NOMO-1 (cell line): ENCODE data around the gene SRA1.

Source experiments
- DNase-seq, 2 experiments: peaks; one replicate each; lab custom pipeline; 2025; ENCODE audit not compliant: unreplicated experiment in 2 of 2; lab: John Stamatoyannopoulos, UW

SRA1 gene

GRCh38 chr5:140551872-140552271, 5.4 kb downstream of the SRA1 start:
- no peak for DNase-seq

GRCh38 chr5:140550147-140551079, 6.9 kb downstream of the SRA1 start:
- DNase-seq: no peak

GRCh38 chr5:140549237-140550144, 7.8 kb downstream of the SRA1 start:
- DNase-seq: peak; percentile 38 to 85

GRCh38 chr5:140548791-140549190, 8.5 kb downstream of the SRA1 start:
- no peak for DNase-seq

- no peak for DNase-seq
These were observed 9.0 kb downstream of the SRA1 start for GRCh38 chr5:140548300-140548688.

GRCh38 chr5:140547508-140548299, 9.6 kb downstream of the SRA1 start, which contains the start of gene EIF4EBP3:
EIF4EBP3 (plus strand) TSS chr5:140547662; CDS start chr5:140547738, 76 bp downstream.
- peak; percentile 85 to 93 for DNase-seq

- no peak for DNase-seq
These were observed 10.3 kb downstream of the SRA1 start for GRCh38 chr5:140546851-140547507.

GRCh38 chr5:140545606-140546005, 11.7 kb downstream of the SRA1 start:
- no peak for DNase-seq

- no peak for DNase-seq
These were observed 12.3 kb downstream of the SRA1 start for GRCh38 chr5:140544986-140545385.

- no peak for DNase-seq
These were observed 14.3 kb downstream of the SRA1 start for GRCh38 chr5:140542972-140543371.

- DNase-seq: no peak
These were observed 17.0 kb downstream of the SRA1 start for GRCh38 chr5:140540227-140540626.

GRCh38 chr5:140524003-140524402, 33.3 kb downstream of the SRA1 start:
- DNase-seq: no peak

GRCh38 chr5:140513124-140513523, 44.1 kb downstream of the SRA1 start:
- DNase-seq: no peak

- DNase-seq: no peak
These were observed 47.4 kb downstream of the SRA1 start for GRCh38 chr5:140509898-140510297.

- no peak for DNase-seq
These were observed 54.4 kb downstream of the SRA1 start for GRCh38 chr5:140502834-140503233.
